Amniotic epithelial cell (primary cell): ENCODE results near the gene EIF1AD.
"Not testable (repeated sequence)": the region's sequence is repeated elsewhere in the genome, so short reads cannot be mapped to it uniquely, and the experiment has no call there.

Experiments used
- DNase-seq: peaks from one replicate; pipeline ENCODE4 v3.0.0-alpha.2; 2010; ENCODE audit warnings: low read depth

EIF1AD gene

GRCh38 chr11:66022401-66023185 lies 20.6 kb upstream of the EIF1AD start:
- peak; percentile 13 for DNase-seq

DNA sequence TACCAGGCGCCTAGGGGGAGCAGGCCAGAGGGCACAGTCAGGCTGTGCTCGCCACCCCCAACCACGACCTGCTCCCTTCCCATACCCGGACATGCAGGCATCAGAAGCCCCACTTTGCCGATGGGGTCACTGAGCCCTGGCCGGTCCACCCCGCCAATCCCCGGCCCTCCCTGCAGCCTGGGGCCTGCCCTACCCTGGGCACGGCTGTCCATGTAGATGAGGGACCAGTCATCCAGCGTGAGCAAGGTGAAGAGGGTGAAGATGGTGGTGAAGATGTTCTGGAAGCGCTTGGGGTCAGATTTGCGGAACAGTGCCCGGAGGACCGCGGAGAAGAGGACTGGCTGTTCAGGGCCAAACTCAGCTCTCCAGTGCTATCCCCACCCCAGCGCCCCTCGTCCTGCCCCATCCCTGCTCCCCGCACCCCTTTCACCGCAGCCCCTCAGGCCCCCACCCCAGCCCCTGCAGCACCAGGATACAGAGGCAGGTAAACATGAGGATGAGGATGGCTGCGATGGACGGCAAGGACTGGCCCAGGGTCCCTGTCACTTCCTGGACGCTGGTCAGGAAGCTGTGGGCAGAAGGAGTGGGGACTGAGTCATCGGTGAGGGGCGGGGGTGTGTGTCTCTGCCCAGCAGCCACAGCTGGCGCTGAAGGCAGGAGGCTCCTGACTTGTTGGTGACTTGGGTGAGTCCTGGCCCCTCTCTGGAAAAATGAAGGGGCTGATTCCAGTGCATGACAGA lies 18.8 kb upstream of the EIF1AD start:
- DNase-seq, result peak; percentile 45

- no peak for DNase-seq
Measured at GRCh38 chr11:66020212-66020611, 18.3 kb upstream of the EIF1AD start.

GRCh38 chr11:66017321-66017720 lies 15.4 kb upstream of the EIF1AD start:
- no peak for DNase-seq

DNA sequence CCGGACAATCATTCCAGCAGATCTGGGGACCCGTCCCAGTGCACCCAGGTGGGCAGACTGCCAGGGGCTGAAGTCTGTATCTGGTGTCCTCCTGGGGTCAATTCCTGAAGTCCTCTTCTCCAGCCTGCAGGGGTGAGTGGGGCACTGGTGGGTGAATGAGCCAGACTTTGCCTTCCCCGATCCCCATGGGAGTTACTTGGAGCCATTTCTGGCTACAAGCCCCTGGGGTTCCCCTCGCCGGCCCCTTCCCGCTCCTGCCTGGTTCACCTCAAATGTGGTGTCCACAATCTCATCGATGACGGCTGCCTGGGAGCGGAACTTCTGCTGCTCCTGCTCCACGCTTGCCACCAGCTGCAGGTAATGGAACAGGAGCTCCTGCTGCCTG lies 14.8 kb upstream of the EIF1AD start:
- DNase-seq, result no peak

GRCh38 chr11:66015936-66016792 lies 14.2 kb upstream of the EIF1AD start:
- no peak for DNase-seq

GRCh38 chr11:66015454-66015881 lies 13.5 kb upstream of the EIF1AD start:
- DNase-seq, result no peak

GRCh38 chr11:66014804-66015453 lies 13.0 kb upstream of the EIF1AD start:
- no peak for DNase-seq

GRCh38 chr11:66013762-66014100 lies 11.8 kb upstream of the EIF1AD start:
- DNase-seq, result no peak

DNA sequence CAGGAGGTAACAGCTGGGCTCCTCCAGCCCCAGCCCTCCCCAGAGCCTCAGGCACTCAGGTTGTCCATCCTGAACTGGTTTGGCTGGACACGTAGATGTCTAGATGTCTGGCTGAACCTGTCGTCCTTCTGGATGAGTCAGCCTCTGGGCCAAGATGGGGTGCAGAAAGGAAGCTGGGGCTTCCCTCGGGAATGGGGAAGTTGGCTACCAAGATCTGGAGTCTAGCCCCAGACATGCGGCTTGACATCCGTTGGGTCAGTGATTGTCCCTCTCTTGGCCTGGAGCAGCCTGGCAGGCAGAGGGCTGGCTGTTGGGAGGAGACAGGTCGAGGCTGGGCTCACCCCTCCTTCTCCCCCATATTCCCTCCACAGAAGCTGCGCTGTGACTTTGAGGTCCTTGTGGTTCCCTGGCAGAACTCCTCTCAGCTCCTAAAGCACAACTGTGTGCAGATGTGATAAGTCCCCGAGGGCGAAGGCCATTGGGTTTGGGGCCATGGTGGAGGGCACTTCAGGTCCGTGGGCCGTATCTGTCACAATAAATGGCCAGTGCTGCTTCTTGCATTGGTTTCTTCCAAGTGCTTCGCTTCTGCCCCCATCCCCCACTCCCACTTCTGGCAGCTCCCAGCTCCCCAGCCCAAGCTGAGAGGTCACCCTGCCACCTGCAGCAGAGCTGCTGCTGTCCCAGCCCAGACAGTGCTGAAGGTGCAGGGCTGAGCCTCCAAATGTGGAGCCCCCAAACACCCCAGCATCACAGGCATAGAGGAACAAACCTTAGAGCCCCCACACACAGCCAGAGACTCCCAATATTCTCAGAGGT lies 11.2 kb upstream of the EIF1AD start:
- no peak for DNase-seq

DNA sequence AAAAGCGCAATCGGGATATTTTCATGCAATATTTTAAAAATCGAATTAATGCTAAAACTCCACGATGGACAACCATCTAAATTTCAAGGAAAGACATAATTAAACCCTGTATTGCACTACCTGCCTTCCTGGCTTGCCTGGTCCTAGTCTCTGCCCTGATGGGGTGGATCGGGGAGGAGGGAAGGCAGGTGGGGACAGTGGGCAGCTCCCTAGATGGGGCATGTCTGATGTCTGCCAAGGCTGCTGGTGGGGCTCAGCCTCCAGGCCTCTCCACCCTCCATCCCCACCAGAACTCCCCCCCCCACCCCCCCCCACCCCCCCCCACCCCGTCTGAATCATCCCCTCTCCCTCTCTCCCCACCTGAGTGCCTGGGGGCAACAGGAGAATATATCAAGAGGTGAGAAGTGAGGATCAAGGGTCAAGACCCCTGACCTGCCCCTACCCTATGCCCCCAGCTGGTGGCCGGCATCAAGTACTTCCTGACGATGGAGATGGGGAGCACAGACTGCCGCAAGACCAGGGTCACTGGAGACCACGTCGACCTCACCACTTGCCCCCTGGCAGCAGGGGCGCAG lies 10.5 kb upstream of the EIF1AD start:
- no peak for DNase-seq

DNA sequence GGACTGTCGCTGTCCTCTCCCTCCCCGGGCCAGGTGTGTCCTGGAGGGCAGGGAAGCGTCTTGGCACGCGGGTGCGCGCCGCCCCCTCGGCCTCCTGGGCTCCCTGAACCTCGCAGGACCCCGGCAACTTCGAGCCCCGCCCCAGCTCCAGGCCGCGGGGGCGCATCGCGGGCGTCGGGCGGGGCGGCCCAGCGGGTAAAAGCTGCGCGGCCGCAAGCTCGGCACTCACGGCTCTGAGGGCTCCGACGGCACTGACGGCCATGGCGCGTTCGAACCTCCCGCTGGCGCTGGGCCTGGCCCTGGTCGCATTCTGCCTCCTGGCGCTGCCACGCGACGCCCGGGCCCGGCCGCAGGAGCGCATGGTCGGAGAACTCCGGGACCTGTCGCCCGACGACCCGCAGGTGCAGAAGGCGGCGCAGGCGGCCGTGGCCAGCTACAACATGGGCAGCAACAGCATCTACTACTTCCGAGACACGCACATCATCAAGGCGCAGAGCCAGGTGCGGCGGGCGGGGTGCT lies 9.9 kb upstream of the EIF1AD start, which contains the start of gene CST6:
TSS of gene CST6 (plus strand) at position 224 of the 519 bp plus-strand sequence. CDS start at position 261, 37 bp downstream.
- no peak for DNase-seq

DNA sequence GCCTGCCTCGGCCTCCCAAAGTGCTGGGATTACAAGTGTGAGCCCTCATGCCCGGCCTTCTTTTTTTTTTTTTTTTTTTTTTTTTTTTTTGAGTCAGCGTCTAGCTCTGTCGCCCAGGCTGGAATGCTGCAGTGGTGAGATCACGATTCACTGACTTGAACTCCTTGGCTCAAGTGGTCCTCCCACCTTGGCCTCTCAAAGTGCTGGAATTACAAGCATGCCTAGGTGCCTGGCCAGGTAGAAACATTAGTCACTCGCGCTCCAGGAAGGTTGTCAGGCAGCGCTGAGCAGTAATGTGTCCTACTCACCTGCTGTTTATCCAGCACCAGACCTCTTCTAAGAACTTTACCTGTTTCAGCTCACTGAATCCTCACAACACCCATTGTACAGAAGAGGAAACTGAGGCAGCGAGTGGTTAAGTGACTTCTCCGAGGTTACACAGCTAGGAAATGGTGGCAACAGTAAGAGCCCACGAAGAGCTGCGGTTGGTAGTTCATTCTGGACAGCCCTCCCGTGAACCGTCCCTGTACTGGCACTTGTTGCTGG lies 9.4 kb upstream of the EIF1AD start:
- peak; percentile 73 for DNase-seq

DNA sequence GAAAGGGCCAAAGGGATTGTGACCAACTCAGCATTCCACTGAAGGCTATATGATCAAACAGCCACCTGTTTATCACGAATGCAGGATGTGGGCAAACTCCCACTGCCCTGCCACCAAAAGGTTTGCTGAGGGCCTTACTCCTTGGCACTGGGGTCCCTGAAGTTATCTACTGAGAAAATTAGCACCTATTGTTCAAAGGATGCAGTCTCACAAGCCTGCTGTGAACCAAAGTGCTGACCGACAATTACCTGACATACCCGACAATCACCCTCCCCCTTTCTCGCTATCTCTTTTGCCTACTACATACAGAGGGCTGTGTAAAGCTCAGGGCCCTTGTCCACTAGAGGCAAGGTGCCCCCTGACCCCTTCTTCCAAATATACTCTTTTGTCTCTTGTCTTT lies 8.1 kb upstream of the EIF1AD start:
- DNase-seq, result not testable (repeated sequence)

DNA sequence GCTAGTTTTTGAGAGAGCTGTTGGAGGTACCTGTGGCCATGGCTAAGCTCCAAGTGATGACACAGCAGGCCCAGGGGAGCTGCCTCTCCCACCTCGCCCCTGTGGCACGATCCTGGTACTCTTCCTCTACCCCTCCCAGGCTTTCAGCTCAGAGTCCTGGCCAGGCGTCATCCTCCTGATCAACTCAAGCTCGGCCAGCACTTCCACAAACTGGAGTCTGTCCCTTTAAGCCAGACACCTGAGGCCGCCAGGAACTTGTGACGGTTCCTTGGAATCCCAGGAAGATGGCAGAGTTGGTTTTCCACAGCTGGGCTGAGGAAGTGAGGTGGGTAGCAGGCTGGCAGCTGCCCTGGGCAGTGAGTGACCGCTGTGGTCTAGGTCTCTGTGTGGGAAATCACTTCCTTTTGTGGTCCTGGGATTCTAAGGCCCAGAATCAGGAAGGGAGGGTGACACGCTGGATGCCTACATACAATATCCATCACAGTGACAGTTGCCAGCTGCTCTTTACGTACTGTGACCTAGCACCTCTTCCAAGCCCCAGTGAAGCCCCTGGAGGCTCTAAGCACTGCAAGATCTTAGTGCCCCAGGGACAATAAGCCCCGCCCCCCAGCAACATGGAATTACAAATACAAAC lies 6.6 kb upstream of the EIF1AD start:
- no peak for DNase-seq

DNA sequence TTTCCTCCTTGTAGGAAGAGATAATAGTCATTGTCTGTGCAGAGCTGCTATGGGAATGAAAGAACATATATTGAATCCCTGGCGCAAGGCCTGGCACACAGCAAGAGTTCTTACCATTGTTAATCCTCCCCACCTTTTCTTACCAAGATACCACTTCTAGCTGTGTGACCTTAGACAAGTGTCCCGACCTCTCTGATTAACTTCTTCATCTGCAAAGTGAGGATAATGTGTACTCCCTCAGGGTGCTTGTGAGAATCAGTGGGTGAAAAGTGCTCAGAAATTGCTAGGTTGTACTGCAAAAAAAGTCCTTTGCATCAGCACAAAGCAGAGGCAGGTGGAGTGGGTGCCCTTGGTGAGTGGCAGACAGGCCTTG lies 6.1 kb upstream of the EIF1AD start:
- no peak for DNase-seq

- peak; percentile 78 for DNase-seq
Measured at GRCh38 chr11:66007201-66007634, 5.3 kb upstream of the EIF1AD start.

DNA sequence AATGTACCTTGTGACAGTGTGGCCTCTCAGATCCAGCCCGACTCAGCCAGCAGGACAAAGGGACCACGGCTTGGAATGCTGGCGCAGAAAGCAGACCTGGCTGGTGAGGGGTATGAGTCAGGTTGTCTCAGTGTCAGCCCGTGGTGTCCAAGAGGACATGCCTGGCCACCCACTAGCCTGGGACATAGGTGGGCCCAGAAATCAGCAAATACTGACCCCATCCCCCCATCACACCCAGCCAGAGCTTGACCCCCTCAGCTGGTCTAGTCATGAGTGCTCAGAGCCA lies 4.9 kb upstream of the EIF1AD start:
- no peak for DNase-seq

DNA sequence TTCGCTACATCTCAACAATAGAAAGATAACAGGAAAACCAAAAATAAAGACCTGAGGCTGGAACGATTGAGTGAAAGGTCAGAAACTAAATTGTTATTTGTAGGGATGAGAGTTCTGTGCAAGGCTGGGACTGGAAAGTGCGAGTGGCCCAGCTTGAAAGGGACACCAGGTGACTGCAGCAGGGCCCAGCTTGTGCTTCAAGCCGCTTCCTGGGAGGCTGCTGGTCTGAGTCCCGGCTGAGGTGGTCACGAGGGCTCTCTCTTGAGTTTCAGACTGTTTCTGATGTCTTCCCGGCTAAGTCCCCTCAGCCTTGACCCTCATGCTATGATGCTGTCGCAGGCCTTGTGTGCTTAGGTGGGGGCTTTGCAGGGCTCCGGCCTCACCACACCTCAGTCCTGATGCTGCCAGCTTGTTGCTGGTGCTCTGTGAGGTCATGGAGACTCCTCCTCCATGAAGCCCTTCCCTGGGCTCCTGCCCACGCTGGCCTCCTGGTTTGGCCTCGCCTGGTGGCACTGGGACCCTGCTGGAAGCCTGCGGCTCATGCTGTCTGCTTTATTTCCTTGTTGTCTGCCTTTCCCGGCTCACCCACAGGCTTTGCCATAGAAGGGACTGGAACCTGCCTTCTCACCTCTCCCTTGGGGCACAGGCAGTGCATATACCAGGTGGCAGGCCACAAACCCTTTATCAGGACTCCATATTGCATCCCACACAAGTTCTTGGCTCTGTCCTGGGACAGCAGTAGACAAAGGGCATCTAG lies 4.4 kb upstream of the EIF1AD start:
- DNase-seq, result no peak
